Measurements from ENCODE around the gene UVSSA.
"Not testable (repeated sequence)": the region's sequence is repeated elsewhere in the genome, so short reads cannot be mapped to it uniquely, and the experiment has no call there.

Gene UVSSA

DNA sequence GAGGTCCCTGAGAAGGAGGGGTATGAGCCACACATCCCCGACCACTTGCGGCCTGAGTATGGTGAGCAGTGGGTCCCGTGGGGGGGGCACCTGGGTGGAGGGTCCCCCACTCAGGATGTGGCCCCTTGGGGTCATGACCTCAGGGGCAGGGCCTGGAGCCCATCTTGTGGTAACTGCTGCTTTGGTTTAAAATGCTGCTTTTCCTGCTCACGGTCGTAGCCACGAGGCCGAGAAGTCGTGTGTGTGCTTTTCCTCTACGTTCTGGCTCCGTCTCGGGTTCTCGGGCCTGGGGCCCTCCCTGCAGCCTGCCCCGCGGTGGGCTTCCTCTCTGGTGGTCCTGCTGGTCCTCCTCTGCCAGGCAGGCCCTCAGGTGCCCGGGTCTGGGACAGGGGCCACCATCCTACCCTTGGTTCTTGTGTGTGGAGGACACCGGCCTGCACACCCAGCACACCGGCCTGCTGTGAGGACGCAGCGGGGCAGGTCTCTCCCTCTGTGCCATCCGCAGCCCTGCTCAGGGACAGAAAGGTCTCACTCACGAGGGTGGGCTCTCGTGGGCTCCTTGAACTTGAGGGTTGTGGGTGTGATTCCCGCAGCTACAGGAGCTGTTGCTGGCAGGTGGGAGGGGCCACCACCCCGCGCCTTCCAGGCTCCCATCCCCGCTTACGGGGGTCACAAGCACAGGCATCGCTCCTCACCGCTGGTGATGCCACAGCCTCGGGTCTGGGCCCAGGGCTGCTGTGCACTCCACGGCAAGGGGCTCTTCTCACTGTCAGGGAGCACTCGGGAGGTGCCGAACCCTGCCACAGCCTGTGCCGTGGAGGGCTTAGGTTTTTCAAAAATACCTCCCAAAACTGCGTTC, 19.6 kb downstream of the UVSSA start:
- DNase-seq: no peak

DNA sequence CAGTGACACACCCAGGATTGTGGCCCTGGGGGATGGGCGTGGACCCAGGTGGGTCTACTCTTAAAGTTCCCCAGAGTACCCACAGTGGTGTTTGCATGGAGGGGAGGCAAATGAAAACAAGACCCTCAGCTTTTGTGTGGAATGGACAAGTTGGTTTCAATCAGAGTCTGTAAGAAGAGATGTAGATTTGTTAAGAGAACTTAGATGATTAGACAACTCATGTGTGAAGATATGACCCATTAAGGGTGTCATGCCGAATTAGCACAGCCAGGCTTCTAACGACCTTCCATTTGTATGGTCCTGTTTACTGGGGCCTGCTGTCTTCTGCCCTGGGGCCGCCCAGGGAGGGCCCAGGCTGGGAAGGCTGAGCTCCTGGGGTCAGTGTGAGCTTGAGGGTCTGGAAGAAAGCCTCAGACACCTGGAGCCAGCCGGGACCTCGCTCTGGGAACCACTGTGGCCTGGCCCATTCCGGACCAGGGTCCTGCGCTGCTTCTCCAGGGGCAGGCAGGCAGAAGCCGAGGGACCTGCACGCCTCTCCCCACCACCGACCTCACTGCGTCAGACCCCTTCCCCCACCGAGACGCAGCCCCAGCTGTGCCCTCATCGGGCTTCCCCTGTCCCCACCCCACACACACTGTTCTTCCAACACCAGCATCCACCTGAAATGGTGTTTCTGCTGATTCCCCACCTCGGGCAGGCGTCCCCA, 20.4 kb downstream of the UVSSA start:
- no peak for DNase-seq

DNA sequence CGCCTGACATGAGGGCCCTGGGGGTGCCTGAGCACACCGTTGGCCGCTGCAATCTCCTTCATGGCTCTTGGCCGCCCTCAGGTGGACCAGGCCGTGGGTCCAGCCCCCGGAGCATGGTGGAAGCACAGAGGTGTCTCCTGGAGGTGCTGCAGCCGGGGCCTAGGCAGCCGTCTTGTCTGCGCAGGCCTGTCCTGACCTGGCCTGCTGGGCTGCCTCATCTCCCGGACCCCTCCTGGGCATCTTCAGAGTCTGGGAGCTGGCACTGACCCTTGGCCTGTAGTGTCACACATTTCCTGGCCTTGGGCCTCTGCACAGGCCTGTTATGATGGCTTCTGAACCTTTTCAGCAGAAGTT, 20.9 kb downstream of the UVSSA start:
- no peak for DNase-seq

DNA sequence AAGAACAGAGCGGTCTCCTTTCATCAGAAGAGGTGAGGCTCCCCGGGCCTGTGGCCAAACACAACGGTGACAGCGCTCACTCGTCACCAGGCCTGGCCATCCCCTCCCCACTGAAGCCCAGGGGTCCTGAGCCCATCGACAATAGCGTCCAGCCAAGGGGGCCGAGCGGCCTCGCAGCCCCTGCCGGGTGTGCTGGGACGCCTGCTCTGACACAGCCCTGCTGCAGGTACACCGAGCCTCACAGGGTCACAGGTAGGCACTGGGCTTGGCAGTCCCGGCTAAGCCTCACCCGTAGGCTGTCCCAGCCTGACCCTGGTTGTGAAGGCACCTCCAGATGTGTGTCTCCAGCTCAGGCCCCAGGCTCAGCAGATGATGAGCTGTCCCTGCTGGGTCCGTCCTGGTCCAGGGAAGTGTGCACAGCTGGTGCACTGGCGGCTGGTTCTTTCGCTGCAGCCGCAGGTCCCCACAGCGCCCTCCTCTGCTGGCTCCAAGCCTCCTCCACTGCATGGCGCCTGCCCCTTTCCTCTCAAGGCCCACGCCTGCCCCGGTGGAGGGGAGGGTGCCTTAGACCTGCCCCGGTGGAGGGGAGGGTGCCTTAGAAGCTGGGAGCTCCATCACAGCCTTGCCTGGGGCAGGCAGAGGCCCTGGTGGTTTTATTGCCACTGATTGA, 21.5 kb downstream of the UVSSA start:
- DNase-seq: no peak

DNA sequence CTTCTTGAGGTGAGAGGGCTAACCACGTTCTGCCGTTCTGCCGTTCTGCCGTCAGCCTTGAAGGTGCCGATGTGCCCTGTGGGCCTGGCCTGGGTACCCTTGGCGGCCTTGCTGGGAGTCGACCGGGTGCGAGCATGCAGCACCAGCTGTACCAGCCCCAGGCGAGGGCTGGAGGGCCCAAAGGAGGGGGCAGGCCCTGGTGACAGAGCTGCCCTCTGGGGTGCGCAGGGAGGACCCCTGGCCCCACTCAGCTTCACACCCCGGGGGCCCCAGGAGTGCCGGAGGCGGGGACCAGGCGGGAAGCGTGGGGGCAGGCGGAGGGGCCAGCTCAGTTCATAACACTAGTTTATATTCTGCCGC, 22.1 kb downstream of the UVSSA start:
- DNase-seq: no peak

DNA sequence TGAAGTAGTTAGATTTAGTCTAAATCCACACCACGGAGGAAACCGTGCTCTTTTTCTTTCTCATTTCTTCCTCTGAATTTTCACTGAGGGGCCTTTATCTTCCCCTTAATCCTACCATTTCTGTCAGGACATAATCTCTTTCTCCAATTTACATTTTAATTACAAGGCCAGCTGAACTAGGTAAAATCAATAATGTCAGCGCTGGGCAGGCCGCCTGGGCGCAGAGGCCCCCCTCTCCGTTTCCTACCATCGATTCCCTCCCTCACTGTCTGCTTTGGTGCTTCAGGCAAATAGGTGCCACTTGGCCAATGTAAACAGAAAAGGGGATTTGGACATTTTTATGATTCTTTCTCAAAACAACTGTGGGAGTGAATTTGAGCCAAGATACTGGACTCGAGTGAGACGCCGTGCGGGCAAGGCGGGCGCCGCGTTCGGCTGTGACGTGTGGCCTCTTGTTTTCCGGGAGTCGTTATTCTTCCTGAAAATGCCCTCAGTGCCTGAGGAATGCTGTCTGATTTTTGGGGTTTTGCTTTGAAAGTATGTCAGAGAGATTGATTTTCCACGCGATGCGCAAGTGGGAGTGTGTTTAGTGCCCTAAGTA, 22.6 kb downstream of the UVSSA start:
- DNase-seq: no peak

DNA sequence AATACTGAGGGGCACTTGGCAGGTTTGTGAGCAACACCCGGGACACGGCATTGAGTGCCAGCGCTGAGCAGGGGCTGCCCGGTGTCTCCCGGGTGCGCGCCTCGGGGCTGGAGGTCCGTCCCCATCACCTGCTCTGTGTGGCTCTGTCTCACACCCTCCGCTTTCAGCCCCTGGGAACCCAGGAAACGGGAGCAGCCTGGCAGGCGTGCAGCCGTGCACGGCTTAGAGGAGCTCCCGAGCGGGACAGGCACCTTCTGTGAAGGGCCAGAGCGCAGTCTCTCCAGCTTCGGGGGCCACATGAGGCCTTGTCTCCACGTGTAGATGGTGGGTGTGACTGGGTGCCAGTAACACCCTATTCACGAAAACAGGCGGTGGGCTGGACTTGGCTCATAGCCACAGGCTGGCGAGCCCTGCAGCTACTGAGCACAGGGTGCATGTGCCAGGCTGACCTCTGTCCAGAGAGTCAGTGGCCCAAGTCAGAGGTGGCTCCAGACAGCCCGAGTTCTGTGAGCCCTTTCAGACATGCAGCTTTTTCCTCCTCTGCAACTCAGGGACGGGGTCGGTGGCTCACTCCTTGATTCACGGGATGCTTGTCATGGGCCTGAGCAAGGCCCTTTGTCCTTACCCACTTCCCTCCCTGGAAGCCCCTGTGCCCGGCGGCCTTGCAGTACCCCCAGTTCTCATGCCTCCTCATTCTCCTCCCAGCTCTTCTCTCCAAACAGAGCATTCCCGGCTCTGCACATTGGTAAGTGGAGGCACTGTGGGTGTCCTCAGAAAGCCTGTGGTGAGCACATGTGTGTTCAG, 23.5 kb downstream of the UVSSA start:
- DNase-seq: no peak

DNA sequence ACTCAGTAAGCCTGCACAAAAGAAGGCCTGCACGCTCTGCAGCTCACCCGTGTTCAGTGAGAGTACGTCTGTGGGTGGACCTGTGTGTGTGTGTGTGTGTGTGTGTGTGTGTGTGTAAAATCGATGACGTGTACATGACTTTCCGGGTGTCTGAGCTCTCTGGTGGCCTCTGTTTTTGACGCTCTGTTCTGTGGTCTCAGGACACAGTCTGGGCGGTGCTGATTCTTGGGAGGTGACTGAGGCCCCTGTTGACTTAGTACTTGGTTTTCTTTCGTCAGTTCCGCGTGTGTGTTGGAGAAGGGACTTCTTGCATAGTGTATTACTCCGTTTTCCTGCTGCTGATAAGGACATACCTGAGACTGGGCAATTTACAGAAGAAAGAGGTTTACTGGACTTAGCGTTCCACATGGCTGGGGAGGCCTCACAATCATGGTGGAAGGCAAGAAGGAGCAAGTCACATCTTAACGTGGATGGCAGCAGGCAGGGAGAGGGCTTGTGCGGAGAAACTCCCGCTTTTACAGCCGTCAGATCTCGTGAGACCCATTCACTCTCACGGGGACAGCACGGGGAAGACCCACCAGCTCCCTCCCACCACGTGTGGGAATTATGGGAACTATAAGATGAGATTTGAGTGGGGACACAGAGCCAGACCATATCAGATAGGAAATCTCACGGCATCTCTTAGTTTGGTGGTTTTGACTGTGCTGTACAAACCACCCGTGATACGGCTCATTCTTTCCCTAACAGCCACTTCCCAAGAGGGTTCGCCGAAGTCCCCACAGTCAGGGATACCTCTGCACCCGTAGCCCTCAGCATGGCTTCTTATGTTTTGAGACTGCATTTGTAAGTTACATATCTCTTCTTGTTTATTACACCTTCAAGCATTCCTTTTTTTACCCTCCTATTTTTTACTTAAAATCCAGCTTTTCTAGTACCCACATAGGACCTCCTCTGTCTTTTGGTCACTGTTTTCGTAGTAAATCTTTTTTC, 24.5 kb downstream of the UVSSA start:
- no peak for DNase-seq

DNA sequence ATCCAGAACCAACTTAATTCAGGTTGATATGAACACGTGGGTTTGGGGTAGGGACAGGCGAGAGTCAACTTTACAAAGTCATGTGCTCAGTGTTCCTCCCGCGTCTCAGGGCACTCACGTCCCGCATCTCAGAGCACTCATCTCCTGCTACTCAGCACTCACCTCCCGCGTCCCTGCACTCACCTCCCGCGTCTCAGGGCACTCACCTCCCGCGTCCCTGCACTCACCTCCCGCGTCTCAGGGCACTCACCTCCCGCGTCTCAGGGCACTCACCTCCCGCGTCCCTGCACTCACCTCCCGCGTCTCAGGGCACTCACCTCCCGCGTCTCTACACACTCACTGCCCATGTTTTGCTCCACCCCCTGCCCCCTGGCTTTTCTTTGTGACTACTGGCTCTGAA, 25.6 kb downstream of the UVSSA start:
- not testable (repeated sequence) for DNase-seq

DNA sequence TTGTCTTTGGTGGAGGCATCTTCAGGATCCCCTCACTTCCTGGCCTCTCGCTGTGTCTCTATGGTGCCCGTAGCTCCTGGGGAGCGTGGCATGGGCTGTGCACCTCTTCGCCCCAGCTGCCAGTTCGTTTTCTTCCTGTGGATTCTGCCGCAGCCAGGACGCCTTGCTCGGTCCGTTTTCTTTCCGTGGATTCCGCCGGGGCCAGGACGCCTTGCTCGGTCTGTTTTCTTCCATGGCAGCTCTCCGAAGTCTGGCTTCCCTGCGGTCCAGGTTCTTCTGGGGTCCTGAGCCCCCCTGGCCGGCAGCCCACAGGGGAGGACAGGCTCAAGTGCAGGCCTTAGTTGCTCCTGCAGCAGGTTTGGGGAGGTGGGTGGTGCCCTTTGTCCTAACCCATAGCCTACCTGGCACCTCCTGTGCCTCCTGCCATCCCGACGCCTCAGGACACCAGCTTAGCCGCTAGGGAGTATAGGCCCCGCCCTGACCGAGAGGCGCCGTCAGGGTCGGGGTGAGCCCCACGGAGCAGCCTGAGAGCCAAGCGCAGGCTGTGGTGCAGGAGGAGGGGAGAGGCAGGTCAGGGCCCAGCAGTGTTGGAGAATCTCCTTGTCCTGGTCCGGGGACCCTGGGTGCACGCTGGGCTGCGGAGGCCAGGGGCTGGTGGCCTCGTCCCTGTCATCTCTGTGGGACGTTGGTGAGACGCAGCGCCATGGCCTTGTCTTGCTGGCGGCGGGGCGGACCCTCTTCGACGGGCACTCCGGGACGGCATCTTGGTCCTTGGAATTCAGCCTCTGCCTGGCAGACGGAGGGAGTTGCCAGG, 27.1 kb downstream of the UVSSA start:
- DNase-seq: no peak

DNA sequence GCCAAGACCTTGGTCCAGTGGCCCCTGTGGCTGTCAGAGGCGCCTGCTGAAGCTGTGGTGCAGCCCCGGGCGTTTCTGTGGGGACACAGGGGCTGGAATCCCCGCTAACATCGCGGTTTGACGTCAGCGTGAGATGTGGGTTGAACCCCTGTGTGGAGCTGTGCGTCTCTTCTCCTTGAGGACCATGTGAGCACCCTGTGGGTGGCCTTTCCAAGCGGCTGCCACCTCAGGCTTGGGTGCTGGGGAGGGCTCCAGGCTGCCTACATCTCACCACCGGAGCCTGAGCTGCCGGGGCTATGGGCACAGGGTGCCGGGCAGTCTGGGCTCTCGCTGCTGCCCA, 27.7 kb downstream of the UVSSA start:
- DNase-seq: no peak

DNA sequence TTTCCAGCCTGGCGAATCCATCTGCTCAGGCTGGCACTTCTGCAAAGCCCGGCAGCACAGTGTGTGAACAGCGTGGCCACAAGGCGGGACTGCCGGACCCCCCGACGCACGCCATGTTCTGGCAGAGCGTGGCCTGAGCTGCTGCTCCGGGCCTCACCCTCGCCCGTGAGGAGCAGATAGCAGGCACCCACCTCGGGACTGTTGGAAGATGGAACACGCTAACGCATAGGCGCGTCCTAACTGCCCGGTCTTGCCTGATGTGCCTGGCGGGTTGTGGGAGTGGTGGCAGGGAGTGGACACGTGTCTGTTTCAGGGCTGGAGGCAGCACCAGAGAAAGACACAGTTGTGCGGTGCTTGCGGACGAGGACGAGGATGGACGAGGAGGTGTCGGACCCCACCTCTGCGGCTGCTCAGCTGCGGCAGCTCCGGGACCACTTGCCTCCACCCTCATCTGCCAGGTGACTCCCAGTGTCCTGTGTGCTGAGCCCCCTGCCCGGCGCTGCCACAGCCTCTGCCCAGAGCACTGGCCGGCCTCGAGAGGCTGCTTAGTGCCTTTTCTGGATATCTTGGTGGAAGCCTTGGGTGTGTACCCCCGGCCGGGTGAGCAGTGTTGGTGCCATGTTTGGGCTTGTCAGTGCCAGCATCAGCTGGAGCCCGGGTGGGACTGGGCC, 28.2 kb downstream of the UVSSA start:
- no peak for DNase-seq

DNA sequence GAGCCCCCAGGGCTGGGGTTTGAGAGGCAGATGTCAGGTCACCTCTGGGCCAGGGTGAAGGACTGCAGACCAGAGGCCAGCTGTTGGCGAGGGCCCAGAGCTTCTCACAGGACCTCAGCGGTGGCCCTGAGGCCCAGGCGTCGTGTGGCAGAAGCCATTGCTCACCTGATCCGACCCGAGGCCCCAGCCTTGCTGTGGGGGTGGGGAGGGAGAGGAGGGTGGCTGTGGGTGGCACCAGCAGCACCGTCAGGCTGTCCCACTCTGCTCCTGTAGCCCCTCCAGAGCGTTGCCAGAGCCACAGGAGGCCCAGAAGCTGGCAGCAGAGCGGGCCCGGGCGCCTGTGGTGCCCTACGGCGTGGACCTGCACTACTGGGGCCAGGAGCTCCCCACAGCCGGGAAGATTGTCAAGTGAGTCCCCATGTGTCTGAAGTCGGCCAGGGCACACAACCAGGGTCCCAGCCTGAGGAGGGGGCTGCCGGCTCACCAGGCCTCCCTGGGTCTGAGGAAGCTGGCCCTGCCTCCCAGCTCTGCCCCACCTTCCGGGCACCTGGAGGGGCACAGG, 28.8 kb downstream of the UVSSA start:
- DNase-seq: no peak

DNA sequence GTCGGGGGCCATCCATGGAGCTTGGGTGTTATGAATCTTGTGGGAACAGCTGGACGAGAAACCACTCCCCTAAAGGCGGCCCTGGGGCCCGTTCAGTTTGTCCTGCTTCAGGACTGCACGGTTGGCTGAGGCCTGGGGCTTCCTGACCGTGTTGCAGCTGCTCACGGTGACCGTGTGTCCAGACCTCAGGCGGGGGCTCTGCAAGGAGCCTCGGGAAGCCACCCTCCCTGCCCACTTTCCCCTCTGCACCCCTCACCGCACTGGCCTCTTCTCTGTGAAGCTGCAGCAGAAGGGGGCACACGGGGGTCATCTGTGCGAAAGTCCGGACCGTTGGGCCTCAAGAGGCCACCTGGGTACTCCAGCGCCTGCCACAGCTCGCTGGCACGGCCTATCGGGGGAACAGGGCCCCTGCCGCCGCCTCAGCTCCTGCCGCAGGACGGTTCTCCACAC, 29.4 kb downstream of the UVSSA start:
- DNase-seq: no peak

DNA sequence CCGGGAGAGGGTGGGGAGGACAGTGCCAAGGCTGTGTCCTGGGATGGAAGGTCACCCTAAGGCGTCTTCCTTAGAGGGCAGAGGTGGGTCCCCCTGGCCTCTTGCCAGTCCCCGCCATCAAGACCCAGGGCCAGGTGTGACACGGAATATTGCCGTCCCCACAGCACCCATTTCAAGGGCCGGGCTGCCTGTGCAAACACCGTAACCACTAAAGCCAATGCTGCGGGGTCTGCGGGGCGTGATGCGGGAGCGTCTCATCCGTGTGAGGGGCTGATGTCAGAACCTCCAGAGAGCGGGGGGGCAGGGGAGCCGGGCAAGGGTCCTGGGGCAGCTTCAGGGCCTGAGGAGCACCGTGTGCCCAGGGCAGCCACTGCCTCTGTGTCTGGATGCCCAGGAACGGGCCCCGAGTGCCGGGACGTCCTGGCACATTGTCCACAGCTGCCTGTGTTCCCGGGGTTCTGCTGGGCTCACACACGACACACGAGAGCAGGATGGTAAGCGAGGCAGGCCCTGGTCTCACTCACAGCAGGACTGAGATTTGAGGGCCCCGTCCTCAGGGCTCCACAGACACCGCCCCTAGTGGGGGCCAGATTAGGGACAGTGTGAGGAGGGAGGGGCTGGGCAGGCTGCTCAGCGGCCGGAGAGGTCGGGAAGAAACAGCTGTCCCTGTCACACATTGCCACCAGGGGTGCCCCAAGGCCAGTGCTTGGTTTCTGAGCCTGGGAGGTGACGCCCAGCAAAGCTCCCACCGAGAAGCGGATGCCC, 30.0 kb downstream of the UVSSA start:
- DNase-seq: no peak

DNA sequence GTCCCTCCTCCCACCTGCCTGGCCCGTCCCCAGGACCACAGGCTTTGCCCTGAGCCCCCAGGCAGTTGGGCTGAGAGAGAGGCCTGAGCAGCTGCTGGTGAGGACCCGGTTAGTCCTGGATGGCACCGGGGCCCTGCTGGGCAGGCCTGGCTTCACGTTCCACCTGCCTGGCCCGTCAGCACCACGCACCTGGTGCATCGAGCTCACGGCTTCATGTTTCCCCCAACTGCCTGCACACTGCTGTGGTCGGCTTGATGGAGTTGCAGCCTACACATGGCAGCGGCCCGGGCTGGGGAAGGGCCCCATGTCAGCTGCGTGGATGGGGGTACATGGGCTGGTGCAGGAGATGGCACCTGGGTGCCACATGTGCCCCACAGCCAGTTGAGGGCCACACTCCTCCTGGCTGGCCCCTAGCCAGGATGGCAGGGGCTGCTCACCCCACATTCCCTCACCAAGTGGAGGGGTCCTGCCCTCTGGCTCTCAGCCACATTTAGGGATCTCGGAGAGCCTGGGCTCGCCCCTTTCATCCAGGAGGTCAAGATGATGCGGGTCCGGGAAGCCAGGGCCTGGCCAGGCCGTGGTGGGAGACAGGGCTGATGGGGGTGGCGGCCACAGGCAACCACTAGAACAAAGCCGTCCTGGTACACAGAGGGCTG, 30.7 kb downstream of the UVSSA start:
- no peak for DNase-seq

DNA sequence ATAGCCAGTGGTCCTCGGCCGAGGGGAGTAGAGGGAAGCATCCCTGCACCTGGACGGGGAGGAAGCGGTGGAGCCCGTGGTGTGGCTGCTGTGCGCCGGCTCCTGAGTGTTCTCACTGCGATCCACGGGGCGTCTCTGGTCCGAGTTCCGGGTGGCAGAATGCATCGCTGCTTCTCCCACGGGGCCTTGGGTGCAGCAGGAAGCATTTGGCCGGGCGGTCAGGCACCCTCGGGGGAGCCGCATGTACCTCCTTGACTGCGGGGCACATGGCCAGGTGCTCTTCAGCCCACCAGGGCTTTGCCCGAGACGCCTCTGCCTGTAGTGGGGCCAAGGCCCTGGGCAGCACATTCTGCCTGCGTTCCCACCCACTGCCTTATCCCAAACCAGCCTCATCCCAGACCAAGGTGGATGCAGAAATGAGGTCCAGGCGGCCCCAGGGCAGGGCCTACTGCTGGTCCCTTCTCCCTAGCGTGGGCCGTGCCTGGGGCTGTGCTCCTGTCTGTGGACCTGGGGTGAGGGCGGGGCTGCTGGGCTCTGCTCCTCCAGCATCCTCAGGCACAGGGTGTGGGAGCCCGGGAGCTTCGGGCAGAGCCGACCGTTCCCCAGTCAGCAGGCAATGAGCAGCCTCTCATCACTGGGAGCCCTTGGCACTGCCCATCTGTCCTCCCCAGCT, 31.7 kb downstream of the UVSSA start:
- DNase-seq: no peak

DNA sequence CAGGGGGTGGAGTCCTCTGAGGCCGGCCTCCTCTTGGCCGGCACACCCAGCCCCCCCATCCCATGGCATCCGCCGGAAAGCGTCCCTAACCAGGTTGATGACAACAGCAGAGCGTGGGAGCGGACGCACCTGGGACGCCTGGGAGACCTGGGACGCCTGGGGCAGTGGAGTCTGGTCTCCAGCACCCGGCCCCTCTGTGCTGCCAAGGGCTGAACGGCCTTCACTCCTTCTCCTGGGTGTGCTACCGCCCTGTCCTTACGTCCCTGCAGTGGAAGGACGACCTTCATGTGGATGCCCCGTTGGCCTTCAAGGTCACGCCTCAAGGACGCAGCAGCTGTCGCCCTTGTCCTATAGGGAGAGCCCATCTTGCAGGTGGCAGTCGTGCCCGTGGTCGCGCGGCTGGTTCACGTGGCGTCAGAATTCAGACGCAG, 32.4 kb downstream of the UVSSA start:
- no peak for DNase-seq

Measured in kidney glomerular epithelial cell (primary cell).